ENCODE measurements around the gene ST6GALNAC4. TPM values are rescaled to one million over a fixed set of nuclear protein-coding genes. Genes with fewer than 3 reads are reported as not detected.

The ST6GALNAC4 gene
- total RNA-seq, 4 donors from 2014 or later: 20.3 to 44.8 (median 35.9) TPM

- Histone ChIP-seq H3K36me3 (peaks cover 0 to 10% (median 8%) of the 10 kb centered on the region in 4 donors), H3K4me1 (peaks cover 46 to 62% (median 56%) of the 10 kb centered on the region in 4 donors), H3K27me3 (no peaks in the 10 kb centered on the region), H3K4me3 (peak within 1 kb of the TSS; percentile 67 to 91 (median 76)), H3K9me3 (no peaks in the 10 kb centered on the region), H3K27ac (replicated peaks in 1 of 4) (peak within 1 kb of the TSS; percentile 80 to 91 (median 86))
- no peak for DNase-seq (ENCODE audit: extremely low spot score)
- intact Hi-C loops (cut with DNase I): no loop called here
- TF ChIP-seq CTCF (IDR thresholded peaks at IDR 0.05) (no peak), POLR2AphosphoS5 (IDR thresholded peaks at IDR 0.05) (peak; percentile 84 to 90)
- WGBS: 4% methylated on average over 5 of the region's 44 CpGs
These were observed 39.3 kb downstream of the ST6GALNAC4 start, which contains the start of gene AK1 for GRCh38 chr9:127877566-127877998. AK1 (minus strand) TSS chr9:127877675; CDS start chr9:127874617, 3,058 bp downstream.

GRCh38 chr9:127876764-127877562 is 39.9 kb downstream of the ST6GALNAC4 start:
- DNase-seq (ENCODE audit: extremely low spot score): no peak

GRCh38 chr9:127876026-127876763 is 40.6 kb downstream of the ST6GALNAC4 start:
- Histone ChIP-seq H3K4me3 (peak overlapping the region; percentile 67 to 91 (median 76)), H3K9me3 (no peaks in the 10 kb centered on the region), H3K4me1 (peaks cover 46 to 61% (median 55%) of the 10 kb centered on the region in 4 donors), H3K36me3 (peaks cover 0 to 23% (median 21%) of the 10 kb centered on the region in 4 donors), H3K27me3 (no peaks in the 10 kb centered on the region), H3K27ac (replicated peaks in 1 of 4) (peak overlapping the region; percentile 80 to 91 (median 86))
- no peak for TF ChIP-seq CTCF (IDR thresholded peaks at IDR 0.05)
- TF ChIP-seq POLR2AphosphoS5 (IDR thresholded peaks at IDR 0.05): no peak
- no peak for TF ChIP-seq POLR2A (IDR thresholded peaks at IDR 0.05; ENCODE audit: low read depth)
- no peak for TF ChIP-seq EP300 (IDR thresholded peaks at IDR 0.05)
- no peak for DNase-seq (ENCODE audit: extremely low spot score)
- 55% methylated on average over 1 of the region's 14 CpGs for WGBS
- intact Hi-C loops (cut with DNase I): no loop called here

More at GRCh38 chr9:127876764-127877562, 39.9 kb downstream of the ST6GALNAC4 start:
- intact Hi-C loops (cut with DNase I): no loop called here
- TF ChIP-seq POLR2A (IDR thresholded peaks at IDR 0.05; ENCODE audit: low read depth) (no peak), POLR2AphosphoS5 (IDR thresholded peaks at IDR 0.05) (no peak), EP300 (IDR thresholded peaks at IDR 0.05) (no peak), CTCF (IDR thresholded peaks at IDR 0.05) (no peak)
- peaks cover 46 to 61% (median 55%) of the 10 kb centered on the region in 4 donors for H3K4me1 ChIP-seq
- H3K36me3 ChIP-seq: peaks cover 0 to 16% (median 14%) of the 10 kb centered on the region in 4 donors
- H3K9me3 ChIP-seq: no peaks in the 10 kb centered on the region
- no peaks in the 10 kb centered on the region for H3K27me3 ChIP-seq
- H3K27ac ChIP-seq (replicated peaks in 1 of 4): peak overlapping the region; percentile 80 to 91 (median 86)
- peak overlapping the region; percentile 67 to 91 (median 76) for H3K4me3 ChIP-seq
- 0% methylated on average over 12 of the region's 26 CpGs for WGBS

GRCh38 chr9:127875306-127875966 is 41.4 kb downstream of the ST6GALNAC4 start:
- intact Hi-C loops (cut with DNase I): loop anchor here (2.0 kb wide), 1 partner anchor 45 kb away; no protein-coding TSS in a partner anchor
- 74% methylated on average over 10 of the region's 10 CpGs for WGBS
- peaks cover 46 to 61% (median 55%) of the 10 kb centered on the region in 4 donors for H3K4me1 ChIP-seq

More at GRCh38 chr9:127875306-127875966, 41.4 kb downstream of the ST6GALNAC4 start:
- TF ChIP-seq EP300 (IDR thresholded peaks at IDR 0.05) (no peak), CTCF (IDR thresholded peaks at IDR 0.05) (no peak), POLR2AphosphoS5 (IDR thresholded peaks at IDR 0.05) (no peak), POLR2A (IDR thresholded peaks at IDR 0.05; ENCODE audit: low read depth) (no peak)
- Histone ChIP-seq H3K9me3 (no peaks in the 10 kb centered on the region), H3K27ac (replicated peaks in 1 of 4) (peak overlapping the region; percentile 80 to 91 (median 86)), H3K27me3 (no peaks in the 10 kb centered on the region), H3K36me3 (peaks cover 0 to 30% (median 28%) of the 10 kb centered on the region in 4 donors), H3K4me3 (peak overlapping the region in 1 of 4 donors; percentile 91)
- no peak for DNase-seq (ENCODE audit: extremely low spot score)

Data from esophagus muscularis mucosa (tissue), 4 donors.